Mammary epithelial cell (primary cell): Measurements from ENCODE around the gene CAPN13.

Experiments
- CTCF ChIP-seq, 2 donors: IDR thresholded peaks in 1 of 2; conservative IDR thresholded peaks in 1 of 2; 2 replicates each; pipeline ENCODE4 v1.5.1; 2011 to 2012; ENCODE audit warnings: inconsistent platforms in 2 of 2, low read length in 2 of 2, mild to moderate bottlenecking in 2 of 2, control low read depth in 1 of 2, low read depth in 1 of 2; ENCODE audit not compliant: insufficient read depth in 1 of 2; ENCODE audit errors: extremely low read depth in 1 of 2
- EZH2 ChIP-seq: IDR thresholded peaks from 2 replicates; pipeline ENCODE4 v1.6.1; 2012; ENCODE audit warnings: low read length, inconsistent platforms, borderline replicate concordance

- TF ChIP-seq EZH2: no peak
- no peak for TF ChIP-seq CTCF (conservative IDR thresholded peaks at IDR 0.05 in 1 of 2, IDR thresholded peaks at IDR 0.05 in 1 of 2; ENCODE audit: extremely low read depth in 1 of 2, insufficient read depth in 1 of 2, low read depth in 1 of 2, low read length in 2 of 2)
Measured at GRCh38 chr2:30737326-30737610, 70.0 kb downstream of the CAPN13 start.
